Measurements from ENCODE around the gene CMIP.
A peak's percentile ranks its signal among the peaks of the same experiment; 100 is the strongest.

CMIP gene

GRCh38 chr16:81709016-81709900 lies 264.6 kb downstream of the CMIP start:
- no peak for DNase-seq

GRCh38 chr16:81710044-81710443 lies 265.4 kb downstream of the CMIP start:
- no peak for DNase-seq

GRCh38 chr16:81710596-81710995 lies 266.0 kb downstream of the CMIP start:
- no peak for DNase-seq

- no peak for DNase-seq
Measured at GRCh38 chr16:81711657-81712319, 267.2 kb downstream of the CMIP start.

GRCh38 chr16:81712681-81713080 lies 268.1 kb downstream of the CMIP start:
- DNase-seq = no peak

GRCh38 chr16:81713295-81713772 lies 268.7 kb downstream of the CMIP start:
- DNase-seq = no peak

GRCh38 chr16:81713796-81714195 lies 269.2 kb downstream of the CMIP start:
- no peak for DNase-seq

GRCh38 chr16:81714583-81714982 lies 270.0 kb downstream of the CMIP start:
- DNase-seq = no peak

- DNase-seq = no peak
Measured at GRCh38 chr16:81715358-81716196, 271.0 kb downstream of the CMIP start.

- no peak for DNase-seq
Measured at GRCh38 chr16:81716478-81717225, 272.0 kb downstream of the CMIP start.

GRCh38 chr16:81717662-81718189 lies 273.1 kb downstream of the CMIP start:
- DNase-seq = no peak

GRCh38 chr16:81718637-81719036 lies 274.0 kb downstream of the CMIP start:
- no peak for DNase-seq

- no peak for DNase-seq
Measured at GRCh38 chr16:81719993-81720392, 275.4 kb downstream of the CMIP start.

GRCh38 chr16:81720973-81721906 lies 276.6 kb downstream of the CMIP start:
- DNase-seq = no peak

GRCh38 chr16:81723098-81723723 lies 278.6 kb downstream of the CMIP start:
- peak; percentile 77 to 80 for DNase-seq

GRCh38 chr16:81728435-81728834 lies 283.8 kb downstream of the CMIP start:
- DNase-seq = no peak

- no peak for DNase-seq
Measured at GRCh38 chr16:81729451-81729850, 284.8 kb downstream of the CMIP start.

- DNase-seq = peak; percentile 94 to 96
Measured at GRCh38 chr16:81730090-81731051, 285.8 kb downstream of the CMIP start.

- no peak for DNase-seq
Measured at GRCh38 chr16:81731649-81732048, 287.0 kb downstream of the CMIP start.

Measured in NCI-H2081 (cell line).